Endodermal cell (in vitro differentiated cells): ENCODE measurements around the gene BOLA3. TPM values are rescaled to one million over a fixed set of nuclear protein-coding genes. Genes with fewer than 3 reads are reported as not detected.

Source experiments
- DNase-seq: peaks from one replicate; pipeline ENCODE4 v3.0.0-alpha.2; 2017
- H3K27ac ChIP-seq: 2 replicates; pipeline ENCODE4 v1.5.1; 2013; ENCODE audit warnings: mild to moderate bottlenecking, low read depth, low read length, moderate library complexity
- H3K27me3 ChIP-seq: 2 replicates; pipeline ENCODE4 v1.6.1; 2013; ENCODE audit warnings: mild to moderate bottlenecking, low read length, moderate library complexity; ENCODE audit not compliant: insufficient read depth, control insufficient read depth, poor library complexity, severe bottlenecking
- H3K36me3 ChIP-seq: 2 replicates; pipeline ENCODE4 v1.7.0; 2013; ENCODE audit warnings: mild to moderate bottlenecking, low read length, moderate library complexity; ENCODE audit not compliant: control insufficient read depth, insufficient read depth
- H3K4me1 ChIP-seq: one replicate; pipeline ENCODE4 v1.7.0; 2013; ENCODE audit warnings: low read length; ENCODE audit not compliant: control insufficient read depth, insufficient read depth
- H3K4me3 ChIP-seq: 2 replicates; pipeline ENCODE4 v1.5.1; 2013; ENCODE audit warnings: mild to moderate bottlenecking, low read length, moderate library complexity
- H3K9ac ChIP-seq: 2 replicates; pipeline ENCODE4 v1.6.1; 2013; ENCODE audit warnings: mild to moderate bottlenecking, low read length, moderate library complexity; ENCODE audit not compliant: poor library complexity, severe bottlenecking; ENCODE audit errors: extremely low read depth
- H3K9me3 ChIP-seq: 2 replicates; pipeline ENCODE4 v1.6.1; 2013; ENCODE audit warnings: mild to moderate bottlenecking, low read length, moderate library complexity; ENCODE audit not compliant: control insufficient read depth
- H3K27ac Mint-ChIP-seq: 2 replicates; pipeline ENCODE4 v1.8.0; 2020; ENCODE audit warnings: mixed read lengths
- H3K27me3 Mint-ChIP-seq: 2 replicates; pipeline ENCODE4 v1.8.0; 2021; ENCODE audit warnings: mild to moderate bottlenecking, mixed read lengths; ENCODE audit not compliant: insufficient read depth
- H3K36me3 Mint-ChIP-seq: 2 replicates; pipeline ENCODE4 v1.8.0; 2020; ENCODE audit warnings: low read depth, mixed read lengths
- H3K4me1 Mint-ChIP-seq: 2 replicates; pipeline ENCODE4 v1.8.0; 2020; ENCODE audit warnings: mixed read lengths
- H3K4me3 Mint-ChIP-seq: 2 replicates; pipeline ENCODE4 v1.8.0; 2020; ENCODE audit warnings: mild to moderate bottlenecking, moderate library complexity, mixed read lengths
- H3K9me3 Mint-ChIP-seq: 2 replicates; pipeline ENCODE4 v1.8.0; 2020; ENCODE audit warnings: mild to moderate bottlenecking, mixed read lengths
- WGBS, 2 experiments: methylation state at CpG; one replicate each; pipeline versions ENCODE4 v1.1.5 to v1.1.7; 2013; ENCODE audit warnings: missing lambda C conversion rate in 2 of 2, mixed read lengths in 1 of 2; ENCODE audit not compliant: insufficient coverage in 1 of 2, insufficient read length in 1 of 2; 5-methylcytosine and 5-hydroxymethylcytosine counted together
- total RNA-seq, 2 donors: library from RNA; stranded (reverse); fragmentation: NEBNext Ultra II Directional in 1 of 2; extraction: Animal tissue kit (Norgen Biotek cat#: 25700) in 1 of 2; gene quantifications; 2 replicates in 1 of 2; 3 replicates in 1 of 2; pipeline ENCODE4 v1.2.1, GENCODE V29; 2021
- TF ChIP-seq, protein P1 (sequence below): fragments of 200-600 bp; sonication (generic); conservative IDR thresholded peaks from 2 replicates; pipeline ENCODE4 v1.5.0; 2021; ENCODE audit warnings: antibody characterized with exemption, mild to moderate bottlenecking

The BOLA3 gene
- total RNA-seq, 2 donors from 2014 or later: 42.5 to 43.2 TPM

DNA sequence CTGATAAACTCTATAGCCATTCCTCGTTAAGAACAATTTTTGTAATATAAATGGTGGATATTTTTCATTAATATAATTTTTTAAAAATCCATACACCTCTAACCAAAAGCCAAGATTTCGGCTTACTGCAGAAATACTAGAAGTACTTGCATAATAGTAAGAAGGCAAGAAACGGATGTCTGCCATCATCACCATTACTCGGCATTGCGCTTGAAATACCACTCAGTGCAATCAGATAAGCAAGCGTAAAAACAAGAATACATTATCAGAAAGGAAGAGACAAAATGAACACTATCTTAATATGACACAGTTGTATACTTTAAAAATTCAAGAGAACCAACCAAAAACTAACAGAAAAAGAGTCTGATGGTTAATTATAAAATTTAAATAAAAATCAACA is 15.2 kb upstream of the BOLA3 start:
- Histone ChIP-seq H3K9me3 (no peaks in the 10 kb centered on the region), H3K4me3 (no peak overlapping the region), H3K9ac (no peak overlapping the region), H3K36me3 (peaks cover 87% of the 10 kb centered on the region), H3K27ac (no peak overlapping the region), H3K4me1 (no peaks in the 10 kb centered on the region), H3K27me3 (no peaks in the 10 kb centered on the region)
- Mint-ChIP-seq H3K36me3 (peaks cover 74% of the 10 kb centered on the region), H3K9me3 (no peaks in the 10 kb centered on the region), H3K4me3 (no peak overlapping the region), H3K4me1 (no peaks in the 10 kb centered on the region), H3K27me3 (no peaks in the 10 kb centered on the region), H3K27ac (no peak overlapping the region)
- WGBS, 2 experiments: 96 to 100% methylated on average over 4 to 5 of the region's 6 CpGs
- DNase-seq: no peak
- TF ChIP-seq, protein P1, sequence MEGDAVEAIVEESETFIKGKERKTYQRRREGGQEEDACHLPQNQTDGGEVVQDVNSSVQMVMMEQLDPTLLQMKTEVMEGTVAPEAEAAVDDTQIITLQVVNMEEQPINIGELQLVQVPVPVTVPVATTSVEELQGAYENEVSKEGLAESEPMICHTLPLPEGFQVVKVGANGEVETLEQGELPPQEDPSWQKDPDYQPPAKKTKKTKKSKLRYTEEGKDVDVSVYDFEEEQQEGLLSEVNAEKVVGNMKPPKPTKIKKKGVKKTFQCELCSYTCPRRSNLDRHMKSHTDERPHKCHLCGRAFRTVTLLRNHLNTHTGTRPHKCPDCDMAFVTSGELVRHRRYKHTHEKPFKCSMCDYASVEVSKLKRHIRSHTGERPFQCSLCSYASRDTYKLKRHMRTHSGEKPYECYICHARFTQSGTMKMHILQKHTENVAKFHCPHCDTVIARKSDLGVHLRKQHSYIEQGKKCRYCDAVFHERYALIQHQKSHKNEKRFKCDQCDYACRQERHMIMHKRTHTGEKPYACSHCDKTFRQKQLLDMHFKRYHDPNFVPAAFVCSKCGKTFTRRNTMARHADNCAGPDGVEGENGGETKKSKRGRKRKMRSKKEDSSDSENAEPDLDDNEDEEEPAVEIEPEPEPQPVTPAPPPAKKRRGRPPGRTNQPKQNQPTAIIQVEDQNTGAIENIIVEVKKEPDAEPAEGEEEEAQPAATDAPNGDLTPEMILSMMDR: peak; percentile 45

DNA sequence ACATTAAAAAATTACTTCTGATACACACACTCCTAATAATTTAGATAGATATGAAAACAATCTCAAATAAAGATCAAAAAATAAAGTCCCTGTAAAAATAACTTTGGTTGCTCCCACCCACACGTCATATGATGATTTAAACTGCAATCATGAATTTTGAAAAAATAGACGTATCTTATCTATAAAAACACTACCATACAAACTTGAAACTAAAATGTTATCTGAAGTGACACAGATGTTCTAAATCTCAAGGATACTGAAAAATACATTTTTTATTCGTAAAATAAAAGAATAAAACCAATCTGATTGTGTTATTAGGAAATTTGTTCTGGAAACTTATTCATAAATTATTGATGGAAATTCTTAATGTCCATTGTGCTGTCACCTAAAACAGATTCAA is 8.1 kb upstream of the BOLA3 start:
- no peak for DNase-seq
- Histone ChIP-seq H3K36me3 (peaks cover 87% of the 10 kb centered on the region), H3K4me3 (no peak overlapping the region), H3K4me1 (no peaks in the 10 kb centered on the region), H3K9ac (no peak overlapping the region), H3K9me3 (no peaks in the 10 kb centered on the region), H3K27me3 (no peaks in the 10 kb centered on the region), H3K27ac (no peak overlapping the region)
- Mint-ChIP-seq H3K9me3 (no peaks in the 10 kb centered on the region), H3K4me1 (no peaks in the 10 kb centered on the region), H3K27me3 (no peaks in the 10 kb centered on the region), H3K4me3 (no peak overlapping the region), H3K36me3 (peaks cover 67% of the 10 kb centered on the region), H3K27ac (no peak overlapping the region)
- TF ChIP-seq, protein P1: no peak
- WGBS, 2 experiments: 94% methylated on average over 3 of the region's 3 CpGs; no CpG with 5 or more reads in 1 of the 2 experiments

DNA sequence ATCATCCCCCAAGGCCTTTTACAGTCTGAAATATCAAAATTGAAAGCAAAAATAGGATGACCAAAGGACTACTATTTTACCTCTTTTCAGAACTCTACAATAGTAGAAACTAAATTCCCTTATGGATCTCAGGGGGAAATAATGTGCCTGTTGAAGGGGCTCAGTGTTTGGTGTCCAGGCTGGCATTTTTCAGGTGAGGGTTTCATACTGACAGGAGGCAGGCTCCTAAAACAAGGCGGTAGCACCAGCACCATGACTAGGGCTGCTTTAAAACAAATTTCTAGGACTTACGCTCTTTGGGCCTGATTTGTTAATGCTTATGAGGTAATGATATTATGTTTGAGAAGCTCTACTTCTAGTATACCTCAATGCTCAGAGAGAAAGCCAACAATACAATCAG is 5.2 kb upstream of the BOLA3 start:
- Histone ChIP-seq H3K27me3 (no peaks in the 10 kb centered on the region), H3K4me3 (no peak overlapping the region), H3K4me1 (no peaks in the 10 kb centered on the region), H3K9me3 (no peaks in the 10 kb centered on the region), H3K27ac (no peak overlapping the region), H3K9ac (no peak overlapping the region), H3K36me3 (peaks cover 68% of the 10 kb centered on the region)
- H3K4me1 Mint-ChIP-seq: no peaks in the 10 kb centered on the region
- TF ChIP-seq, protein P1: no peak
- peak overlapping the region; percentile 18 for H3K27ac Mint-ChIP-seq
- DNase-seq: no peak
- H3K9me3 Mint-ChIP-seq: no peaks in the 10 kb centered on the region
- no peaks in the 10 kb centered on the region for H3K27me3 Mint-ChIP-seq
- WGBS, 2 experiments: 92% methylated on average over 2 of the region's 2 CpGs; no CpG with 5 or more reads in 1 of the 2 experiments
- H3K36me3 Mint-ChIP-seq: peaks cover 46% of the 10 kb centered on the region
- H3K4me3 Mint-ChIP-seq: no peak overlapping the region
